Measurements from ENCODE around the gene ZBTB2. TPM values are rescaled to one million over a fixed set of nuclear protein-coding genes. Genes with fewer than 3 reads are reported as not detected.
"Not testable (repeated sequence)": the region's sequence is repeated elsewhere in the genome, so short reads cannot be mapped to it uniquely, and the experiment has no call there.

ZBTB2 gene
- total RNA-seq, 1 donor from 2014 or later: 14.0 TPM

DNA sequence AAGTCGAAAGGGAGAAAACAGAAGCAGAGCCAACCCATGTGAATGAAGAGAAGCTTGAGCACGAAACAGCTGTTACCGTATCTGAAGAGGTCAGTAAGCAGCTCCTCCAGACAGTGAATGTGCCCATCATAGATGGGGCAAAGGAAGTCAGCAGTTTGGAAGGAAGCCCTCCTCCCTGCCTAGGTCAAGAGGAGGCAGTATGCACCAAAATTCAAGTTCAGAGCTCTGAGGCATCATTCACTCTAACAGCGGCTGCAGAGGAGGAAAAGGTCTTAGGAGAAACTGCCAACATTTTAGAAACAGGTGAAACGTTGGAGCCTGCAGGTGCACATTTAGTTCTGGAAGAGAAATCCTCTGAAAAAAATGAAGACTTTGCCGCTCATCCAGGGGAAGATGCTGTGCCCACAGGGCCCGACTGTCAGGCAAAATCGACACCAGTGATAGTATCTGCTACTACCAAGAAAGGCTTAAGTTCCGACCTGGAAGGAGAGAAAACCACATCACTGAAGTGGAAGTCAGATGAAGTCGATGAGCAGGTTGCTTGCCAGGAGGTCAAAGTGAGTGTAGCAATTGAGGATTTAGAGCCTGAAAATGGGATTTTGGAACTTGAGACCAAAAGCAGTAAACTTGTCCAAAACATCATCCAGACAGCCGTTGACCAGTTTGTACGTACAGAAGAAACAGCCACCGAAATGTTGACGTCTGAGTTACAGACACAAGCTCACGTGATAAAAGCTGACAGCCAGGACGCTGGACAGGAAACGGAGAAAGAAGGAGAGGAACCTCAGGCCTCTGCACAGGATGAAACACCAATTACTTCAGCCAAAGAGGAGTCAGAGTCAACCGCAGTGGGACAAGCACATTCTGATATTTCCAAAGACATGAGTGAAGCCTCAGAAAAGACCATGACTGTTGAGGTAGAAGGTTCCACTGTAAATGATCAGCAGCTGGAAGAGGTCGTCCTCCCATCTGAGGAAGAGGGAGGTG lies 38.7 kb downstream of the ZBTB2 start:
- H3K36me3 ChIP-seq (ENCODE audit: control insufficient read depth, insufficient read depth, low read length): no peaks in the 10 kb centered on the region
- H3K27me3 ChIP-seq (ENCODE audit: control insufficient read depth, insufficient read depth, low read length): no peaks in the 10 kb centered on the region
- TF ChIP-seq, protein P1, sequence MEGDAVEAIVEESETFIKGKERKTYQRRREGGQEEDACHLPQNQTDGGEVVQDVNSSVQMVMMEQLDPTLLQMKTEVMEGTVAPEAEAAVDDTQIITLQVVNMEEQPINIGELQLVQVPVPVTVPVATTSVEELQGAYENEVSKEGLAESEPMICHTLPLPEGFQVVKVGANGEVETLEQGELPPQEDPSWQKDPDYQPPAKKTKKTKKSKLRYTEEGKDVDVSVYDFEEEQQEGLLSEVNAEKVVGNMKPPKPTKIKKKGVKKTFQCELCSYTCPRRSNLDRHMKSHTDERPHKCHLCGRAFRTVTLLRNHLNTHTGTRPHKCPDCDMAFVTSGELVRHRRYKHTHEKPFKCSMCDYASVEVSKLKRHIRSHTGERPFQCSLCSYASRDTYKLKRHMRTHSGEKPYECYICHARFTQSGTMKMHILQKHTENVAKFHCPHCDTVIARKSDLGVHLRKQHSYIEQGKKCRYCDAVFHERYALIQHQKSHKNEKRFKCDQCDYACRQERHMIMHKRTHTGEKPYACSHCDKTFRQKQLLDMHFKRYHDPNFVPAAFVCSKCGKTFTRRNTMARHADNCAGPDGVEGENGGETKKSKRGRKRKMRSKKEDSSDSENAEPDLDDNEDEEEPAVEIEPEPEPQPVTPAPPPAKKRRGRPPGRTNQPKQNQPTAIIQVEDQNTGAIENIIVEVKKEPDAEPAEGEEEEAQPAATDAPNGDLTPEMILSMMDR (IDR thresholded peaks at IDR 0.05; ENCODE audit: insufficient read depth, low read length, poor library complexity, severe bottlenecking): no peak
- H3K4me3 ChIP-seq (ENCODE audit: low read depth, low read length): no peak overlapping the region
- DNase-seq (ENCODE audit: low read depth): no peak

DNA sequence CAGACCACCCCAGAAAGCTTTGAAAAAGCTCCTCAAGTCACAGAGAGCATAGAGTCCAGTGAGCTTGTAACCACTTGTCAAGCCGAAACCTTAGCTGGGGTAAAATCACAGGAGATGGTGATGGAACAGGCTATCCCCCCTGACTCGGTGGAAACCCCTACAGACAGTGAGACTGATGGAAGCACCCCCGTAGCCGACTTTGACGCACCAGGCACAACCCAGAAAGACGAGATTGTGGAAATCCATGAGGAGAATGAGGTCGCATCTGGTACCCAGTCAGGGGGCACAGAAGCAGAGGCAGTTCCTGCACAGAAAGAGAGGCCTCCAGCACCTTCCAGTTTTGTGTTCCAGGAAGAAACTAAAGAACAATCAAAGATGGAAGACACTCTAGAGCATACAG lies 39.6 kb downstream of the ZBTB2 start:
- TF ChIP-seq, protein P1 (IDR thresholded peaks at IDR 0.05; ENCODE audit: insufficient read depth, low read length, poor library complexity, severe bottlenecking): no peak
- DNase-seq (ENCODE audit: low read depth): no peak
- Histone ChIP-seq H3K4me3 (ENCODE audit: low read depth, low read length) (no peak overlapping the region), H3K27me3 (ENCODE audit: control insufficient read depth, insufficient read depth, low read length) (no peaks in the 10 kb centered on the region), H3K36me3 (ENCODE audit: control insufficient read depth, insufficient read depth, low read length) (no peaks in the 10 kb centered on the region)

DNA sequence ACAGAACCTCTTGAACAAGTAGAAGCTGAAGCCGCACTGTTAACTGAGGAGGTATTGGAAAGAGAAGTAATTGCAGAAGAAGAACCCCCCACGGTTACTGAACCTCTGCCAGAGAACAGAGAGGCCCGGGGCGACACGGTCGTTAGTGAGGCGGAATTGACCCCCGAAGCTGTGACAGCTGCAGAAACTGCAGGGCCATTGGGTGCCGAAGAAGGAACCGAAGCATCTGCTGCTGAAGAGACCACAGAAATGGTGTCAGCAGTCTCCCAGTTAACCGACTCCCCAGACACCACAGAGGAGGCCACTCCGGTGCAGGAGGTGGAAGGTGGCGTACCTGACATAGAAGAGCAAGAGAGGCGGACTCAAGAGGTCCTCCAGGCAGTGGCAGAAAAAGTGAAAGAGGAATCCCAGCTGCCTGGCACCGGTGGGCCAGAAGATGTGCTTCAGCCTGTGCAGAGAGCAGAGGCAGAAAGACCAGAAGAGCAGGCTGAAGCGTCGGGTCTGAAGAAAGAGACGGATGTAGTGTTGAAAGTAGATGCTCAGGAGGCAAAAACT lies 40.1 kb downstream of the ZBTB2 start:
- Histone ChIP-seq H3K27me3 (ENCODE audit: control insufficient read depth, insufficient read depth, low read length) (no peaks in the 10 kb centered on the region), H3K4me3 (ENCODE audit: low read depth, low read length) (no peak overlapping the region), H3K36me3 (ENCODE audit: control insufficient read depth, insufficient read depth, low read length) (no peaks in the 10 kb centered on the region)
- TF ChIP-seq, protein P1 (IDR thresholded peaks at IDR 0.05; ENCODE audit: insufficient read depth, low read length, poor library complexity, severe bottlenecking): no peak
- DNase-seq (ENCODE audit: low read depth): no peak

DNA sequence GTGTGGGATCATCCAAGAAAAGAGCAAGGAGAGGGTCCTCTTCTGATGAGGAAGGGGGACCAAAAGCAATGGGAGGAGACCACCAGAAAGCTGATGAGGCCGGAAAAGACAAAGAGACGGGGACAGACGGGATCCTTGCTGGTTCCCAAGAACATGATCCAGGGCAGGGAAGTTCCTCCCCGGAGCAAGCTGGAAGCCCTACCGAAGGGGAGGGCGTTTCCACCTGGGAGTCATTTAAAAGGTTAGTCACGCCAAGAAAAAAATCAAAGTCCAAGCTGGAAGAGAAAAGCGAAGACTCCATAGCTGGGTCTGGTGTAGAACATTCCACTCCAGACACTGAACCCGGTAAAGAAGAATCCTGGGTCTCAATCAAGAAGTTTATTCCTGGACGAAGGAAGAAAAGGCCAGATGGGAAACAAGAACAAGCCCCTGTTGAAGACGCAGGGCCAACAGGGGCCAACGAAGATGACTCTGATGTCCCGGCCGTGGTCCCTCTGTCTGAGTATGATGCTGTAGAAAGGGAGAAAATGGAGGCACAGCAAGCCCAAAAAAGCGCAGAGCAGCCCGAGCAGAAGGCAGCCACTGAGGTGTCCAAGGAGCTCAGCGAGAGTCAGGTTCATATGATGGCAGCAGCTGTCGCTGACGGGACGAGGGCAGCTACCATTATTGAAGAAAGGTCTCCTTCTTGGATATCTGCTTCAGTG lies 40.8 kb downstream of the ZBTB2 start:
- TF ChIP-seq, protein P1 (IDR thresholded peaks at IDR 0.05; ENCODE audit: insufficient read depth, low read length, poor library complexity, severe bottlenecking): no peak
- Histone ChIP-seq H3K27me3 (ENCODE audit: control insufficient read depth, insufficient read depth, low read length) (no peaks in the 10 kb centered on the region), H3K4me3 (ENCODE audit: low read depth, low read length) (no peak overlapping the region), H3K36me3 (ENCODE audit: control insufficient read depth, insufficient read depth, low read length) (no peaks in the 10 kb centered on the region)
- DNase-seq (ENCODE audit: low read depth): no peak

DNA sequence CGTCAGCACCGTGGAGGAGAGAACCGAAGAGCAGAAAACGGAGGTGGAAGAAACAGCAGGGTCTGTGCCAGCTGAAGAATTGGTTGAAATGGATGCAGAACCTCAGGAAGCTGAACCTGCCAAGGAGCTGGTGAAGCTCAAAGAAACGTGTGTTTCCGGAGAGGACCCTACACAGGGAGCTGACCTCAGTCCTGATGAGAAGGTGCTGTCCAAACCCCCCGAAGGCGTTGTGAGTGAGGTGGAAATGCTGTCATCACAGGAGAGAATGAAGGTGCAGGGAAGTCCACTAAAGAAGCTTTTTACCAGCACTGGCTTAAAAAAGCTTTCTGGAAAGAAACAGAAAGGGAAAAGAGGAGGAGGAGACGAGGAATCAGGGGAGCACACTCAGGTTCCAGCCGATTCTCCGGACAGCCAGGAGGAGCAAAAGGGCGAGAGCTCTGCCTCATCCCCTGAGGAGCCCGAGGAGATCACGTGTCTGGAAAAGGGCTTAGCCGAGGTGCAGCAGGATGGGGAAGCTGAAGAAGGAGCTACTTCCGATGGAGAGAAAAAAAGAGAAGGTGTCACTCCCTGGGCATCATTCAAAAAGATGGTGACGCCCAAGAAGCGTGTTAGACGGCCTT lies 41.6 kb downstream of the ZBTB2 start:
- TF ChIP-seq, protein P1 (IDR thresholded peaks at IDR 0.05; ENCODE audit: insufficient read depth, low read length, poor library complexity, severe bottlenecking): no peak
- Histone ChIP-seq H3K36me3 (ENCODE audit: control insufficient read depth, insufficient read depth, low read length) (no peaks in the 10 kb centered on the region), H3K27me3 (ENCODE audit: control insufficient read depth, insufficient read depth, low read length) (no peaks in the 10 kb centered on the region), H3K4me3 (ENCODE audit: low read depth, low read length) (no peak overlapping the region)
- DNase-seq (ENCODE audit: low read depth): no peak

DNA sequence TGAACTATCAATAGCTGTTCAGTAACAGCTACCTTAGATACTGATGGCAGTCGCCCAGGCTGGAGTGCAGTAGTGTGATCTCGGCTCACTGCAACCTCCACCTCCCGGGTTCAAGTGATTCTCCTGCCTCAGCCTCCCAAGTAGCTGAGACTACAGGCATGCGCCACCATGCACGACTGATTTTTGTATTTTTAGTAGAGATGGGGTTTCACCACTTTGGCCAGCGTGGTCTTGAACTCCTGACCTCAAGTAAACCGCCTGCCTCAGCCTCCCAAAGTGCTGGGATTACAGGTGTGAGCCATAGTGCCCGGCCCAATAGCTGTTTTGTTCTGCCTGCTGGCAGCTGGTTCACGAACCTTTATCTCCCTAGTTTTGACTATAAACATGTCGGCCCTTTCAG lies 48.6 kb downstream of the ZBTB2 start:
- DNase-seq (ENCODE audit: low read depth); H3K4me3 ChIP-seq (ENCODE audit: low read depth, low read length); H3K36me3 ChIP-seq (ENCODE audit: control insufficient read depth, insufficient read depth, low read length); H3K27me3 ChIP-seq (ENCODE audit: control insufficient read depth, insufficient read depth, low read length): not testable (repeated sequence)

Data from kidney epithelial cell (primary cell).